HG02852 (cell line): ENCODE results near the gene NSUN4.
"Not testable (repeated sequence)": the region's sequence is repeated elsewhere in the genome, so short reads cannot be mapped to it uniquely, and the experiment has no call there.

ENCODE experiments used
- ATAC-seq: cut with Tn5 transposase; IDR thresholded peaks from one replicate; pipeline ENCODE4 v1.9.1; 2021; ENCODE audit warnings: mild to moderate bottlenecking, moderate library complexity; ENCODE audit not compliant: unreplicated experiment

The NSUN4 gene

GRCh38 chr1:46364612-46365011, 24.0 kb downstream of the NSUN4 start:
- no peak for ATAC-seq

- not testable (repeated sequence) for ATAC-seq
Measured at GRCh38 chr1:46365796-46366195, 25.2 kb downstream of the NSUN4 start.

GRCh38 chr1:46367072-46367471, 26.5 kb downstream of the NSUN4 start:
- ATAC-seq, result no peak

- ATAC-seq, result not testable (repeated sequence)
Measured at GRCh38 chr1:46367701-46368100, 27.1 kb downstream of the NSUN4 start.

GRCh38 chr1:46368791-46369190, 28.2 kb downstream of the NSUN4 start:
- no peak for ATAC-seq

- peak; percentile 10 for ATAC-seq
Measured at GRCh38 chr1:46369542-46370213, 29.1 kb downstream of the NSUN4 start.

DNA sequence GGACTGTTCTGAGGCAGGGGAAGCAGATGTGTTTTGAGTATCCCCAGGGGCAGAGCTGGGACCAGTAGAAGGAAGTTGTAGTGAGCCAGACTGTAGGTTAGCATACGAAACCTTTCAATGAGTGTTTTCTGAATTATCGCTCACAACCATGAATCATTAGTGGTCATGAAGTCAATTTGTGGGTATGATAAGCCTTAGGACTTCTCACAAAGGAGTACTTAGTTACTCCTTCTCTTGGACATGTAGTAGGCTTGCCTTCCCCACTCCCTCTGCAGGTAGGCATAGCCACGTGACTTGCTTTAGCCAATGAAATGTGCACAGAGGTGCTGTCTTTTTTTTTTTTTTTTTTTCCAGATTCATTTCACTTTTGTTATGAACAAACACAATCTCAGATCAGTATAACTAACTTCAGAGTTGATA, 29.6 kb downstream of the NSUN4 start:
- ATAC-seq, result peak; percentile 51

- ATAC-seq, result no peak
Measured at GRCh38 chr1:46372431-46372830, 31.8 kb downstream of the NSUN4 start.

DNA sequence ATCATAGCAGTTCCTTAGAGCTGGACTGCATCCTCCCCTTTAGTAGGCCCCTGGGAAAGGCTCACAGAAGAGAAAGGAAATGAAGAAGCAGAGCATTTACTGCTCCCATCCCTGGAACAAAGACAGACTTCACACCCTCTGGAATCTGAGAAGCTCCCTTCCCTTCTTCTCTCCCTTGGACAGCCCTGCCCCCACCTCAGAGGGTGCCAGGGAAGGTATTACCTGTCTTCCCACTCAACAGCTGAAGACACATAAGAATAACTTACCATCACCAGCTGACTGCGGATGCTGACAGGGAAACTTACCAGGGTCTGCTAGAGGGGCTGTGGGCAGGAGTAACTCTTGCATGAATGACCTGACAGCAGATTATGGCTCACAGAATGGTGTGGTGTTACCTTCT, 39.4 kb downstream of the NSUN4 start:
- ATAC-seq, result no peak

DNA sequence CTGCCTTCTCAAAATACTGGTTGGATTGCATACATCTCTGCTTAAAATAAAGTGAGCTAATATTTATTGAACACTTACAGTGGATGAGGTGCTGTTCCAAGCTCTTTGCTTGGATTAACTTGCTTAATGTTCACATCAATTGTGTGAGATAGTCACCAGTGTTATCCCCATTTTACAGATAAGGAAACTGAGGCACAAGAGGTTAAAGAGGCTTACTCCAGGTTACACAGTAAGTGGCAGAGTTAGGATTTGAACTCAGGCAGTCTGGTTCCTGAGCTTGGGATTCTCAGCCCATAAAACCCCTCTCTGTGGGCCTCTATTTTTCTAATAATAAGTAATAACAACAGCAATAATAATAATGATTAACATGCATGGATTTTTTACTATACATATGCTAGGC, 39.9 kb downstream of the NSUN4 start:
- ATAC-seq, result no peak

GRCh38 chr1:46393510-46393909, 52.9 kb downstream of the NSUN4 start:
- no peak for ATAC-seq

DNA sequence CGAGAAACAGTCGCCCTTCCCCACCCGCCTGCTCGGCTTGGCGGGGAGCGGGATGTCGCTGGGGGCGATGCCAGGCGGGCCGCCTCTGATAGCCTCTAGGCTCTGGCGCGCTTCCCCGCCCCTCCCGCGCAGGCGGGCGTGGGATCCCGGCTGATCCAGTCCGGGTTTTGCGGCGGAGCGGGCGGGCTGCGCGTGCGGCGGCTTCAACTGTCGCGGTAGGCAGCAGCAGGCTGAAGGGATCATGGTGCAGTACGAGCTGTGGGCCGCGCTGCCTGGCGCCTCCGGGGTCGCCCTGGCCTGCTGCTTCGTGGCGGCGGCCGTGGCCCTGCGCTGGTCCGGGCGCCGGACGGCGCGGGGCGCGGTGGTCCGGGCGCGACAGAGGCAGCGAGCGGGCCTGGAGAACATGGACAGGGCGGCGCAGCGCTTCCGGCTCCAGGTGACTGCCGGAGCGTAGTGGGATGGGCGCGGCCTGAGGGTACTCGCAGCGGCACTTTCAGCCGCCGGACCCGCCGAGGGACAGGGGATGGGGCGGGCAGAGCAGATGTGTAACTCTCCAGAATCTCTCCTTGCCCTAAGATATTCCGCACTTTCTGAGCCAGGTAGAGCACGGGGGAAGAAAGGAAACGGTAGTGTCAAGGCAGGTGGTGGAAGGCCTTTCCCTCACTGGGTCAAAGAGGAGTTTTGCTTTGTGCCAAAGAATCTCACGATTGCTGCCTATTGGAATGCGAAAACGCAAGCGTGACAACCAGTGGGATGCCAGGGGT, 53.7 kb downstream of the NSUN4 start, which contains the start of gene FAAH:
TSS of gene FAAH (plus strand) at position 210 of the 764 bp plus-strand sequence. CDS start at position 242, 32 bp downstream.
- no peak for ATAC-seq

DNA sequence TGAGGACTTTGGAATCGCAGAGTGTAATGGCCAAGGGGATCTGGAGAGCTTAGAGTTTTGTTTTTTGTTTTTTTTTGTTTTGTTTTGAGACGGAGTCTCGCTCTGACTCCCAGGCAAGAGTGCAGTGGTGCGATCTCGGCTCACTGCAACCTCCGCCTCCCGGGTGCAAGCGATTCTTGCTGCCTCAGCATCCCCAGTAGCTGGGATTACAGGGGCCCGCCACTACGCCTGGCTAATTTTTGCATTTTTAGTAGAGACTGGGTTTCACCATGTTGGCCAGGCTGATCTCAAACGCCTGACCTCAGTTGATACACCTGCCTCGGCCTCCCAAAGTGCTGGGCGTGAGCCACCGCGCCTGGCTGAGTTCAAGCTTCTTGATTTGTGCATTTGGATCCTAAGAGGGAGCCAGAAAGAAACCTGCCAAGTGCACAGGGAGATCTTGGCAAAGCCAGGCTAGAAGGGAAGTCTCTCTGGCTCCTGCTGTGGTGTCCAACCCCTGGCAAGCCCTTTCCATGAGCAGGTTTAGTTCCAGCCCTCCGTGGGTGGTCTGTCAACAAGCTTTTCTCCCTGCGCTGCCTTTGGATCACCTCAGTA, 54.4 kb downstream of the NSUN4 start:
- ATAC-seq, result no peak

- no peak for ATAC-seq
Measured at GRCh38 chr1:46396441-46397398, 56.1 kb downstream of the NSUN4 start.

GRCh38 chr1:46399307-46399706, 58.7 kb downstream of the NSUN4 start:
- ATAC-seq, result no peak

- no peak for ATAC-seq
Measured at GRCh38 chr1:46400421-46400820, 59.8 kb downstream of the NSUN4 start.

DNA sequence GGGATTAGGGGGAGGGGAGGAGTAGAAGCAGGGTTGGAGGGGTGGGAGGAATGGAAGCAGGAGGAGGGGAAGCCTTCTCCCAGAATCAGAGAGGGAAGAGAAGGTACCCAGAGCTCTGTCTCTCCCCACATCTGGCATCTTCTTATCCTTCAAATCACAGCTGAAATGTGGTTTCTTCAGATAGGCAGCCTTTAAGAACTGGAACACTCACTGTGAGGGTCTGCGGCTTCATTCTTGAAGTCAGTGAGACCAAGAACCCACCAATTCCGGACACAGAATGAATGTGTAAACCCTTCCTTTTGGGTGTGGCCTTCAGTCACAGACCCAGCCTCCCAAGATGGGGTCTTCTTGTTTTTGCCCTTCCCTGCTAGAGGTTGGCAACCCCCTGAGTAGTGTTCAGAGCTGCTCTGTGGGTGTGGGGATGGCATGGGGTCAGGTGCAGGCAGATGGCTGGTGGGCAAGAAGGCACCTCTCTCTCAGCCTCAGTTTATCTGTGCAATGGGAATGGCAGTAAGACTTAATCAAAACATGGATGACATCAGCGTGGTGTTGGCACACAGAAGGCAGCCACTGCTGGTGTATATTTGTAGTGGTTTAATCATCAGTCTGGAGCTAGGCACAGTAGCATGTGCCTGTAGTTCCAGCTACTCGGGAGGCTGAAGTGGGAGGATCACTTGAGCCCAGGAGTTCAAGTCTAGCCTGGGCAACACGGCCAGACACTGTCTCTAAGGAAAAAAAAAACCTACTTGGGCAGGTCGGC, 60.7 kb downstream of the NSUN4 start:
- ATAC-seq, result no peak

- ATAC-seq, result no peak
Measured at GRCh38 chr1:46401964-46402626, 61.5 kb downstream of the NSUN4 start.

DNA sequence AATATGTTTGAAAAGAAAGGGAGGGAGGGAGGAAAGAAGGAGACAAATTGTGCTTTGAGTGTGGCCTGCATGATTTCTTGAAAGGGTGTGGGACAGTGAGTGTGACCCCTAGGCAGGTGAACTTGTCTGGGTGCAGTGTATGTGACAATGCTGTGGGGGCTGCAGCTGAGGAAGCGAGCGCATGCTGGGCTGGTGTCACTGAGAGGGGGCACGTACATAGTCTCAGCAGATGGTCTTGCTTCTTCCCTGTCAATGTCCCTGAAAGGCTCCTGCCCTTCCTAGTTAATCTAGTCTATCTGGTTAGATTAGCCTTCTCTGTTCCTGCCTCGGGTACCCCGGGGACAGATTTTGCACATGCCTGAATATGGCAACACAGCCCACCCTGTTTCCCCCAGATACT, 63.3 kb downstream of the NSUN4 start:
- no peak for ATAC-seq
